BJ (cell line): ENCODE results near the gene RBKS. TPM values are rescaled to one million over a fixed set of nuclear protein-coding genes. Genes with fewer than 3 reads are reported as not detected.

Experiments
- CTCF ChIA-PET: fragments of 350-600 bp; formaldehyde crosslinking; extraction: SDS; loops from one replicate; lab custom pipeline; 2021; ENCODE audit warnings: antibody characterized with exemption, inconsistent platforms; lab: Yijun Ruan, JAX
- POLR2A ChIA-PET: fragments of 300-600 bp; sonication (Branson Sonifier 250); formaldehyde crosslinking; extraction: SDS; loops from one replicate; lab custom pipeline; 2021; ENCODE audit warnings: antibody characterized with exemption; lab: Charles Lee
- DNase-seq: peaks from one replicate; pipeline ENCODE4 v3.0.0-alpha.2; 2011; ENCODE audit warnings: low read depth
- H3K27me3 ChIP-seq: 2 replicates; pipeline ENCODE4 v1.6.0; 2011; ENCODE audit warnings: low read length; ENCODE audit not compliant: control insufficient read depth, insufficient read depth
- H3K36me3 ChIP-seq: 2 replicates; pipeline ENCODE4 v1.5.1; 2011; ENCODE audit warnings: low read length; ENCODE audit not compliant: control insufficient read depth, insufficient read depth
- H3K4me3 ChIP-seq: 2 replicates; pipeline ENCODE4 v1.5.1; 2011; ENCODE audit warnings: low read depth, mild to moderate bottlenecking, control low read depth, low read length
- polyA plus RNA-seq: library from polyadenylated mRNA; depleted of rRNA; stranded (reverse); fragments of >200 nt; gene quantifications from 2 replicates; pipeline ENCODE4 v1.2.3, GENCODE V29; 2011
- TF ChIP-seq, protein P1 (sequence below): IDR thresholded peaks from 2 replicates; pipeline ENCODE4 v1.5.1; 2011; ENCODE audit warnings: low read depth, mild to moderate bottlenecking, control low read depth, inconsistent platforms, low read length, moderate library complexity; ENCODE audit not compliant: insufficient read depth

The RBKS gene
- polyA plus RNA-seq, 1 experiment: 1.8 TPM

- ChIA-PET CTCF (interaction anchor here (0.6 to 2.2 kb wide), 2 partner anchors 48 to 508 kb away, joined by 3 to 7 read pairs; no protein-coding TSS in a partner anchor), POLR2A (no interaction called here)
- TF ChIP-seq, protein P1, sequence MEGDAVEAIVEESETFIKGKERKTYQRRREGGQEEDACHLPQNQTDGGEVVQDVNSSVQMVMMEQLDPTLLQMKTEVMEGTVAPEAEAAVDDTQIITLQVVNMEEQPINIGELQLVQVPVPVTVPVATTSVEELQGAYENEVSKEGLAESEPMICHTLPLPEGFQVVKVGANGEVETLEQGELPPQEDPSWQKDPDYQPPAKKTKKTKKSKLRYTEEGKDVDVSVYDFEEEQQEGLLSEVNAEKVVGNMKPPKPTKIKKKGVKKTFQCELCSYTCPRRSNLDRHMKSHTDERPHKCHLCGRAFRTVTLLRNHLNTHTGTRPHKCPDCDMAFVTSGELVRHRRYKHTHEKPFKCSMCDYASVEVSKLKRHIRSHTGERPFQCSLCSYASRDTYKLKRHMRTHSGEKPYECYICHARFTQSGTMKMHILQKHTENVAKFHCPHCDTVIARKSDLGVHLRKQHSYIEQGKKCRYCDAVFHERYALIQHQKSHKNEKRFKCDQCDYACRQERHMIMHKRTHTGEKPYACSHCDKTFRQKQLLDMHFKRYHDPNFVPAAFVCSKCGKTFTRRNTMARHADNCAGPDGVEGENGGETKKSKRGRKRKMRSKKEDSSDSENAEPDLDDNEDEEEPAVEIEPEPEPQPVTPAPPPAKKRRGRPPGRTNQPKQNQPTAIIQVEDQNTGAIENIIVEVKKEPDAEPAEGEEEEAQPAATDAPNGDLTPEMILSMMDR: no peak
- Histone ChIP-seq H3K27me3 (no peaks in the 10 kb centered on the region), H3K36me3 (no peaks in the 10 kb centered on the region), H3K4me3 (no peak overlapping the region)
- DNase-seq: peak; percentile 73
Measured at GRCh38 chr2:27888790-27889189, 1.4 kb downstream of the RBKS start.

DNA sequence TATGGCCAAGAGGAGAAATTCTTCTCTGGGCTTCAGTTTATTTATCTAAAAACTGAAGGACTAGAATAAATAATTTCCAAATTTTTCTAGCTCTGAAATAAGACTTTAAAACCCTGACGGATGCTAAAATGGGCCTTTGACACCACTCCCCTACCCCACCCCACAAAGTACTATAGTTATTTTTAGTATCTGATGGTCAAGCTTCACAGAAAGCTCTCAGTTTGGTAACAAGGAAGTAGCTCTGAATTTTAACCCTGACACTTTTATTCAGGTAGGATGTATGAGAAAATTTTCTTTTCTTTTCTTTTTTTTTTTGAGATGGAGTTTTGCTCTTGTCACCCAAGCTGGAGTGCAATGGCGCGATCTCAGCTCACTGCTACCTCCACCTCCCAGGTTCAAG, 2.4 kb downstream of the RBKS start:
- DNase-seq: no peak
- ChIA-PET CTCF (interaction anchor here (2.2 kb wide), 1 partner anchor 509 kb away, joined by 7 read pairs; no protein-coding TSS in a partner anchor), POLR2A (interaction anchor here (1.2 kb wide), 1 partner anchor 509 kb away, joined by 8 read pairs; no protein-coding TSS in a partner anchor)
- Histone ChIP-seq H3K27me3 (no peaks in the 10 kb centered on the region), H3K36me3 (no peaks in the 10 kb centered on the region), H3K4me3 (no peak overlapping the region)
- TF ChIP-seq, protein P1: no peak

DNA sequence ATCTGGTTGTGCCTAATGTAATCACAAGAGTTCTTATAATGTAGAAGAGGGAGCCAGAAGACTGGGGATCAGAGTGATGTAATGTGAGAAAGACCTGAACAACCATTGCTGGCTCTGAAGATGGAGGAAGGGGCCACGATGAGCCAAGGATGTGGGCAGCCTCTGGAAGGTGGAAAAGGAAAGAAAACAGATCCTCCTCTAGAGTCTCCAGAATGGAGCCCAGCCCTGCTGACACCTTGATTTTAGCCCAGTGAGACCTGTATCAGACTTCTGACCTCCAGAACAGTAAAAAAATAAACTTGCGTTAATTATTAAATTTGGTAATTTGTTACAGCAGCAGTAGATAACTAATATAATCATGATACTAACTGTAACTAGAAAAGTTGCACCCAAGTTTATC, 3.1 kb downstream of the RBKS start:
- Histone ChIP-seq H3K27me3 (no peaks in the 10 kb centered on the region), H3K4me3 (no peak overlapping the region), H3K36me3 (no peaks in the 10 kb centered on the region)
- no peak for DNase-seq
- ChIA-PET CTCF (no interaction called here), POLR2A (no interaction called here)
- TF ChIP-seq, protein P1: no peak

DNA sequence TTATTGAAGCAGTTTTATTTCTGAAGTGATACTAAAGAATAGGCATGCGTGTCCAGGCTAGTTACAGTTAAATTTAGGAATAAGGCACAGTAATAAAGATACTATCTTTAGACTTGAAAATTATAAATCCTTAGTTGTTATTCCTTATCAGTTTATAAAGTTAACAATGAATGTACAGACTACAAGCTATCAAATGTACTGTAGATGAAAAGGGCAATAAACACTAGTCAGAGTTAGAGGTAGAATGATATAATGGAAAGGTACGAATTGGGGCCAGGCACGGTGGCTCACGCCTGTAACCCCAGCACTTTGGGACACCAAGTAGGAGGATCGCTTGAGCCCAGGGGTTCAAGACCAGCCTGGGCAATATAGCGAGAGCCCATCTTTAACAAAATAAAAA, 3.9 kb downstream of the RBKS start:
- ChIA-PET POLR2A (no interaction called here), CTCF (no interaction called here)
- H3K36me3 ChIP-seq: no peaks in the 10 kb centered on the region
- DNase-seq: no peak
- no peak overlapping the region for H3K4me3 ChIP-seq
- TF ChIP-seq, protein P1: no peak
- H3K27me3 ChIP-seq: no peaks in the 10 kb centered on the region

GRCh38 chr2:27885661-27886060, 4.5 kb downstream of the RBKS start:
- no peak for DNase-seq
- Histone ChIP-seq H3K36me3 (no peaks in the 10 kb centered on the region), H3K4me3 (no peak overlapping the region), H3K27me3 (no peaks in the 10 kb centered on the region)
- TF ChIP-seq, protein P1: no peak
- POLR2A ChIA-PET: no interaction called here
- CTCF ChIA-PET: interaction anchor here (0.6 to 1.0 kb wide), 4 partner anchors 13 to 506 kb away, joined by 3 to 4 read pairs (median 3); no protein-coding TSS in a partner anchor
